ENCODE measurements around the gene TMED10.

The TMED10 gene

DNA sequence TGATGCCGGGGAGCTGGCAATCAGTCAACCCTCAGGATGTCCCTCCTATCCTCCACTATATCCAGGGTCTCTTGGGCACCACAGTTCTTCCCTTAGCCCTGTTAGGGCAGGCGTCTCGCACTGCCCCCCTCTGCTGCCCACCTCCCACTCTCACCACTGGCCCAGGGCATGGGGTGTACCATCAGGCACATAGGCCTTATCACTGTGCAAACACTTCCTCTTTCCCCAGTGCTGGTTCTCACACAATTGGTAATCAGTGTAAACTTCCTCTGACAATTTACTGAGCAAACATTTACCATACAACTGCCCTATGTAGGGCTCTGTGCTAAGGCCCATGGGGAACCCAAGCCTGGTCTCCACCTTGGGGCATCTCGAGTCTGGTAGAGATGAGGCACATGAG lies 20.1 kb upstream of the TMED10 start:
- no peak overlapping the region for H3K4me3 ChIP-seq (ENCODE audit: low read depth, low read length)
- DNase-seq (ENCODE audit: low read depth): peak; percentile 62
- TF ChIP-seq, protein P1, sequence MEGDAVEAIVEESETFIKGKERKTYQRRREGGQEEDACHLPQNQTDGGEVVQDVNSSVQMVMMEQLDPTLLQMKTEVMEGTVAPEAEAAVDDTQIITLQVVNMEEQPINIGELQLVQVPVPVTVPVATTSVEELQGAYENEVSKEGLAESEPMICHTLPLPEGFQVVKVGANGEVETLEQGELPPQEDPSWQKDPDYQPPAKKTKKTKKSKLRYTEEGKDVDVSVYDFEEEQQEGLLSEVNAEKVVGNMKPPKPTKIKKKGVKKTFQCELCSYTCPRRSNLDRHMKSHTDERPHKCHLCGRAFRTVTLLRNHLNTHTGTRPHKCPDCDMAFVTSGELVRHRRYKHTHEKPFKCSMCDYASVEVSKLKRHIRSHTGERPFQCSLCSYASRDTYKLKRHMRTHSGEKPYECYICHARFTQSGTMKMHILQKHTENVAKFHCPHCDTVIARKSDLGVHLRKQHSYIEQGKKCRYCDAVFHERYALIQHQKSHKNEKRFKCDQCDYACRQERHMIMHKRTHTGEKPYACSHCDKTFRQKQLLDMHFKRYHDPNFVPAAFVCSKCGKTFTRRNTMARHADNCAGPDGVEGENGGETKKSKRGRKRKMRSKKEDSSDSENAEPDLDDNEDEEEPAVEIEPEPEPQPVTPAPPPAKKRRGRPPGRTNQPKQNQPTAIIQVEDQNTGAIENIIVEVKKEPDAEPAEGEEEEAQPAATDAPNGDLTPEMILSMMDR (IDR thresholded peaks at IDR 0.05; ENCODE audit: control insufficient read depth, extremely low read depth, insufficient read depth): no peak

DNA sequence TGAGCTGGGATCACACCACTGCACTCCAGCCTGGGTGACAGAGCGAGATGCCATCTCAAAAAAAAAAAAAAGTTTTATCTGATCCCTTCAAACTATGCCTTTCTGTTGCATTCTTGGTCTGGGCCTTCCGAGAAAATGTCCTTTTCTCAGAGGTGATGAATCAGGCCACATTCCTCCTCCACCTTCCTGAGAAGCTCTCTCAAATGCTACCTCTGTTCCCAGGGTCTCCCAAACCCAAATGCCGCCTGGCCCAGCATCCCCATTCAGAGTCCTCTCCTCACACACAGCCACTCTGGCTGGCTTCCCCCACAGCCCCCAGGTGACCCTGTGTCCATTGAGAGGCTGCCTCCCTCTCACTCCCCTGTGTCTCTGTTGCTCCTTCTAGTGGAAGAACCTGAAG lies 19.7 kb upstream of the TMED10 start:
- TF ChIP-seq, protein P1 (IDR thresholded peaks at IDR 0.05; ENCODE audit: control insufficient read depth, extremely low read depth, insufficient read depth): no peak
- DNase-seq (ENCODE audit: low read depth): no peak
- H3K4me3 ChIP-seq (ENCODE audit: low read depth, low read length): no peak overlapping the region

DNA sequence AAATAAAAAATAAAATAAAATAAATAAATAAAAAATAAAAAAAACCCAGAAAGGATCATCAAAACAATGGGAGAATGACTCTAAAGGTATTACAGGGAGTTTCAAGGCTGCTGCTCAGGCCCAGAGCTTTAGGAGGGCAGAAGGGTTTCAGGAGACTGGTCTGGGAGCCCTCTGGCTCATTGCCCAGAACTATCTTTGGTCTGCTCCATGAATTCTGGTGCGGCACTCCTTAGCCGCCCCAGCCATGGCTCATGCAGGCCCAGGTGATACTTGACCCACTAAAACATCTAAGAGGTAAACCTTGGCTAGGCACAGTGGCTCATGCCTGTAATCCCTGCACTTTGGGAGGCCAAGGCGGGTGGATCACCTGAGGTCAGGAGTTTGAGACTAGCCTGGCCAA lies 14.7 kb upstream of the TMED10 start:
- DNase-seq (ENCODE audit: low read depth): no peak
- TF ChIP-seq, protein P1 (IDR thresholded peaks at IDR 0.05; ENCODE audit: control insufficient read depth, extremely low read depth, insufficient read depth): no peak

DNA sequence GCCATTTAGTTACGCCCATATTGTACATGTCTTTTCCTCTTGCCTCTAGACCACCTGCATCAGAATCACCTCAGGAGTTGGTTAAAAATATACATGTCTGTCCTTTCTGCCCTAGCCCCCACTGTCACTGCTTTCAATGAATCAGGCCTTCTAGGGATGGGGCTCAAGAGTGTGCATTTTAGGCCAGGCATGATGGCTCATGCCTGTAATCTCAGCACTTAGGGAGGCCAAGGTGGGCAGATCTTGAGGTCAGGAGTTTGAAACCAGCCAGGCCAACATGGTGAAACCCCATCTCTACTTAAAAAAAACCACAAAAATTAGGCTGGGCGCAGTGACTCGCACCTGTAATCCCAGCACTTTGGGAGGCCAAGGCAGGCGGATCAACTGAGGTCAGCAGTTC lies 13.6 kb upstream of the TMED10 start:
- TF ChIP-seq, protein P1 (IDR thresholded peaks at IDR 0.05; ENCODE audit: control insufficient read depth, extremely low read depth, insufficient read depth): no peak
- no peak overlapping the region for H3K4me3 ChIP-seq (ENCODE audit: low read depth, low read length)
- no peak for DNase-seq (ENCODE audit: low read depth)

More for the DNA sequence above, 14.7 kb upstream of the TMED10 start:
- H3K4me3 ChIP-seq (ENCODE audit: low read depth, low read length): no peak overlapping the region

DNA sequence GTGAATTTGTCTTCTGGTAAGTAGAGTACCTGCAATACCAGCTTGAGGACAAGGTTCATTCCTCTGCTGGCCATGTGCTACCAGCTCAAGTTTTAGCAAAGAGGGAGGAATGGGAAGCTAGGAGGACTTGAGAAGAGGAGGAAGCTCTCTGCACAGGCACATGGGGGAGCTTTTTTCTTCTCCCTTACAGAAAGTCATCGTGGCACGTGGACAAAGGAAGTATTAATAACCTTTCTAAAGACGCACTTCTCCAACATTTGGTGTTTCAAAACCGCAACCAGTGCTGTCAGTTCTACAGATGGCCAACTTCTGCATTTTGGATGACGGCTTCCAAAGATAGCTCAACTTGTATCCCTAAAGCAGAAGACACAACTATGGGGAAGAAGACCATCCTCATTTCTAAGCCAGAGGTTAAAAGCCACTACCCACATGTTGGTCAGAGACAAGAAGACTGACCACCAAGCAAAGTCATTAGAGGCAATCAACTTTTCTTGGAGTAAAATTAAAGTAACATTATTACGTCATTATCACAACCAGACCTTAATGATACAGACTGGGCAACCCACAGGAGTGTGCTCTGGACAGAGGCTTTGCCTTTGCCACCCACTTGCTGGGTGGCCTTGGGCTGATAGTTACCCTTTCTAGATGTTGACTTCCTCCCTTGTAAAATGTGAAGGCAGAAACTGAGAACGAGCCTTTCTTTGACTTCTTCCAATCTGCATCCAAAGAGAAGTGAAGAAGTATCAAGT lies 12.3 kb upstream of the TMED10 start:
- DNase-seq (ENCODE audit: low read depth): no peak
- TF ChIP-seq, protein P1 (IDR thresholded peaks at IDR 0.05; ENCODE audit: control insufficient read depth, extremely low read depth, insufficient read depth): no peak

DNA sequence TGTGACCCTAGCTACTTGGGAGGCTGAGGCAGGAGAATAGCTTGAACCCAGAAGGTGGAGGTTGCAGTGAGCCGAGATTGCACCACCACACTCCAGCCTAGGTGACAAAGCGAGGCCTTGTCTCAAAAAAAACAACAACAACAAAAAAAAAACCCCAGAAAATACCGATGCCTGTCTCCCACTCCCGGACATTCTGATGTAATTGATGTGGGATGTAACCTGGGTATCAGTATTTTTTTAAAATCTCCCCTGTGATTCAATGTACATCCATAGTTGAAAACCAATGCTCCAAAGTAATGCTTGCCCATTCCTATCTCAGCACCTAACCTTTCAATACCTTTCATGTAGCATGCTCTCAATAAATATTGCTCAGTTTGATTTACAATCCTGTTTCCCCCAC lies 11.7 kb upstream of the TMED10 start:
- no peak overlapping the region for H3K4me3 ChIP-seq (ENCODE audit: low read depth, low read length)
- TF ChIP-seq, protein P1 (IDR thresholded peaks at IDR 0.05; ENCODE audit: control insufficient read depth, extremely low read depth, insufficient read depth): no peak
- DNase-seq (ENCODE audit: low read depth): no peak

More for the DNA sequence above, 12.3 kb upstream of the TMED10 start:
- H3K4me3 ChIP-seq (ENCODE audit: low read depth, low read length): no peak overlapping the region

DNA sequence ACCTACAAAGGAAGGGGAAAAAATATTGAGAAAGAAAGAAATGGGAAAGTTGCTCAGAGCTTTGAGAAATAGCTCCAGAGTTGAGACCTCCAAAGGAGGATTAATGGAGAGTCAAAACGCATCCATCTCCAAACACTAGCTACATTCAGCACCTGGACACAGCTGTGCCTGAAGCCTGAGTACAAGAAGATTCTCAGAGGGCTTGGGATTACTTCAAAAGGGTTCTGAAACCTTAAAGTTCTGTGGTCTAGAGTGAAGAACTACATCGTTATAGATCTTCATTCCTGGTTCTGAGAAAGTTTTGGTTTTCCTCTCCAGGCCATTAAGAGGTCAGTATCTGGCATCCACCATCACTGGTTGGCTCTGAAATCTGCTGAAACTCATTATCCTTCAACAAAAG lies 10.5 kb upstream of the TMED10 start:
- TF ChIP-seq, protein P1 (IDR thresholded peaks at IDR 0.05; ENCODE audit: control insufficient read depth, extremely low read depth, insufficient read depth): no peak
- DNase-seq (ENCODE audit: low read depth): no peak
- H3K4me3 ChIP-seq (ENCODE audit: low read depth, low read length): no peak overlapping the region
